Thoracic aorta (tissue), 2 donors: Measurements from ENCODE around the gene SPRED3. TPM values are rescaled to one million over a fixed set of nuclear protein-coding genes. Genes with fewer than 3 reads are reported as not detected.

ENCODE experiments used
- ATAC-seq: fragments of 150-250 bp; one replicate; pipeline ENCODE4 v1.8.0; 2017; ENCODE audit warnings: low read depth; ENCODE audit not compliant: insufficient number of reproducible peaks, low FRiP score
- DNase-seq: peaks from one replicate; pipeline ENCODE4 v3.0.0-alpha.2; 2020; ENCODE audit warnings: low spot score
- H3K27ac ChIP-seq, 2 donors: fragments of 200-600 bp; sonication (generic); 1 replicate in 1 of 2; 2 replicates in 1 of 2; pipeline ENCODE4 v1.5.1; 2016; ENCODE audit warnings: mild to moderate bottlenecking in 2 of 2, moderate library complexity in 2 of 2
- H3K27me3 ChIP-seq: fragments of 200-600 bp; sonication (generic); replicated peaks from 2 replicates; pipeline ENCODE4 v1.6.0; 2016; ENCODE audit warnings: mild to moderate bottlenecking; ENCODE audit not compliant: insufficient read depth
- H3K36me3 ChIP-seq: fragments of 200-600 bp; sonication (generic); one replicate; pipeline ENCODE4 v1.5.1; 2016
- H3K4me1 ChIP-seq, 2 donors: fragments of 200-600 bp; sonication (generic); 1 replicate in 1 of 2; 2 replicates in 1 of 2; pipeline versions ENCODE4 v1.5.1 to v1.6.0; 2016; ENCODE audit warnings: low read depth in 2 of 2, mild to moderate bottlenecking in 1 of 2; ENCODE audit not compliant: control insufficient read depth in 1 of 2
- H3K4me3 ChIP-seq: fragments of 200-600 bp; sonication (generic); 2 replicates; pipeline ENCODE4 v1.5.1; 2016; ENCODE audit warnings: mild to moderate bottlenecking
- H3K9me3 ChIP-seq: fragments of 200-600 bp; sonication (generic); 2 replicates; pipeline ENCODE4 v1.5.1; 2016
- CTCF ChIP-seq: fragments of 200-600 bp; sonication (generic); IDR thresholded peaks from one replicate; pipeline ENCODE4 v1.5.1; 2019; ENCODE audit warnings: antibody characterized with exemption
- total RNA-seq, 2 donors: library from RNA; depleted of rRNA; stranded (reverse); fragments of >200 nt; gene quantifications; one replicate each; pipeline versions ENCODE4 v1.1.0 to v1.2.3, GENCODE V29; 2016

Gene SPRED3
- total RNA-seq, 2 donors from 2014 or later = 4.1 to 16.4 TPM

- no peaks in the 10 kb centered on the region for H3K36me3 ChIP-seq
- no peak overlapping the region for H3K4me3 ChIP-seq
- no peak overlapping the region for H3K27ac ChIP-seq
- H3K4me1 ChIP-seq = no peaks in the 10 kb centered on the region
- ATAC-seq = no peak
- no peaks in the 10 kb centered on the region for H3K27me3 ChIP-seq
- H3K9me3 ChIP-seq = no peaks in the 10 kb centered on the region
- no peak for TF ChIP-seq CTCF
- DNase-seq = no peak
These were observed 48.8 kb downstream of the SPRED3 start for GRCh38 chr19:38437295-38437694.

DNA sequence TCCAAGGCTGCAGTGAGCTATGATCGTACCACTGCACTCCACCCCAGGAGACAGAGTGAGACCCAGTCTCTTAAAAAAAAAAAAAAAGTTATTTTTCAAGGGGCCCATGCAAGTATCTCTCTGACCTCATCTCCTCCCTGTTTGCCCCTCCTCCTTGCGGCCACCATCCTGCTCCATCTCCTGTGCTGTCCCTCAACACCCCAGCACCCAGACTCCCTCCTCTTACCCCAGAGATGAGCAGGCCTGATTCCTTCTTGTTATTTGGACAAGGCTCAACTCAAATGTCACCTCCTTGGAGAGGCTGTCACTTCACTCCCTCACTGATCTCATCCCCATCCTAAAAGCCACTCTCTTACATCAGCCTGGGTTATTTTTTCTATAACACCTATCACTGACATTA lies 49.4 kb downstream of the SPRED3 start:
- Histone ChIP-seq H3K4me1 (no peaks in the 10 kb centered on the region), H3K9me3 (no peaks in the 10 kb centered on the region), H3K36me3 (no peaks in the 10 kb centered on the region), H3K27ac (no peak overlapping the region), H3K4me3 (no peak overlapping the region), H3K27me3 (no peaks in the 10 kb centered on the region)
- ATAC-seq = no peak
- no peak for TF ChIP-seq CTCF
- no peak for DNase-seq

- no peak for ATAC-seq
- Histone ChIP-seq H3K27me3 (no peaks in the 10 kb centered on the region), H3K4me3 (no peak overlapping the region), H3K4me1 (no peaks in the 10 kb centered on the region), H3K27ac (no peak overlapping the region), H3K36me3 (no peaks in the 10 kb centered on the region), H3K9me3 (no peaks in the 10 kb centered on the region)
- DNase-seq = no peak
- TF ChIP-seq CTCF = no peak
These were observed 52.1 kb downstream of the SPRED3 start for GRCh38 chr19:38440592-38440991.

DNA sequence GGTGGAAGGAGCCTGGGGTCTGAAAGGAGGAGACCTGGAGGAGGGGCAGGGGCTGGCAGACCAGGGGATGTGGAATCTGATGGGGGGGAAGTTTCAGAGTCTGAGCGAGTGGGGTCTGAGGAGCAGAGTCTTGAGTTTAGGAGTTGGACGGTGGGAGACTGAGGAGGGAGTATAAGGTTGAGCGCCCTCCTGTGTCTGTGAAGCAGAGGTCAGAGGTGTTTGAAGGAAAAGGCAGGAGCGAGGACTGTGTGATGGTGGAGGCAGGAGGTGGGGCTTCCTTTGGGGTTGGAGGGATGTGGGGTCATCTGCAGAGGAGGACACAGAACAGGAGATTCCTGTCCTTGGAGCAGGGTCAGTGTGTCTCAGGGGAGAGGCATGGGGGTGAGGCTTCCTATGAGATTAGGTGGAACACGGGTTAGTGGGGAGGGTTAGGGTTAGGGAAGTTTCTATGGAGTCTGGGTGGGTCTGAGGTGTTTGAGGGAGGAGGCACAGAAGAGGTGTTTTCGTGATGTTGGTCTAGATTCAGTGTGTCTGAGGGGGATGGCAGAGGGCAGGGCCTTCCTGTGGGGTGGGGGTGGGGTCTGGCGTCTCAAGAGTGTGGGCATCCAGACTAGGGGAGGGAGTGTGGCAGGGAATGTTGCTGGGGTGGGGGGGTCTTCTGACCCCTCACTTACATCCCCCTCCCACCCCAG lies 53.3 kb downstream of the SPRED3 start:
- Histone ChIP-seq H3K27me3 (no peaks in the 10 kb centered on the region), H3K4me3 (no peak overlapping the region), H3K4me1 (no peaks in the 10 kb centered on the region), H3K36me3 (no peaks in the 10 kb centered on the region), H3K27ac (no peak overlapping the region), H3K9me3 (no peaks in the 10 kb centered on the region)
- DNase-seq (no peak), ATAC-seq (no peak)
- TF ChIP-seq CTCF = no peak

GRCh38 chr19:38442736-38443135 lies 54.2 kb downstream of the SPRED3 start:
- H3K4me3 ChIP-seq = no peak overlapping the region
- H3K27me3 ChIP-seq = no peaks in the 10 kb centered on the region
- TF ChIP-seq CTCF = no peak
- H3K36me3 ChIP-seq = no peaks in the 10 kb centered on the region
- no peaks in the 10 kb centered on the region for H3K9me3 ChIP-seq
- H3K4me1 ChIP-seq = no peaks in the 10 kb centered on the region
- ATAC-seq (no peak), DNase-seq (no peak)
- H3K27ac ChIP-seq = no peak overlapping the region
